HFFc6 (cell line): ENCODE measurements around the gene SLIT3. TPM values are rescaled to one million over a fixed set of nuclear protein-coding genes. Genes with fewer than 3 reads are reported as not detected.

ENCODE experiments used
- DNase-seq: peaks from one replicate; pipeline ENCODE4 v3.0.0-alpha.2; 2018
- H3K27ac Mint-ChIP-seq: 2 replicates; pipeline ENCODE4 v1.8.0; 2020; ENCODE audit warnings: mild to moderate bottlenecking, mixed read lengths
- H3K27me3 Mint-ChIP-seq: 2 replicates; pipeline ENCODE4 v1.8.0; 2021; ENCODE audit warnings: mild to moderate bottlenecking, moderate library complexity, mixed read lengths; ENCODE audit not compliant: insufficient read depth
- H3K36me3 Mint-ChIP-seq: 2 replicates; pipeline ENCODE4 v1.8.0; 2021; ENCODE audit warnings: low read depth, mixed read lengths
- H3K4me1 Mint-ChIP-seq: 2 replicates; pipeline ENCODE4 v1.8.0; 2020; ENCODE audit warnings: low read depth, mixed read lengths
- H3K4me3 Mint-ChIP-seq: 2 replicates; pipeline ENCODE4 v1.8.0; 2020; ENCODE audit warnings: mild to moderate bottlenecking, moderate library complexity, mixed read lengths
- H3K9me3 Mint-ChIP-seq: 2 replicates; pipeline ENCODE4 v1.8.0; 2020; ENCODE audit warnings: mild to moderate bottlenecking, mixed read lengths
- total RNA-seq, 6 experiments: library from RNA; stranded (reverse); fragmentation: NEBNext Ultra II Directional; extraction: Animal tissue kit (Norgen Biotek cat#: 25700); gene quantifications; 2 replicates in 1 of 6; 3 replicates in 5 of 6; pipeline ENCODE4 v1.2.3, GENCODE V29; 2021
- TF ChIP-seq, protein P1 (sequence below): fragments of 200-600 bp; sonication (generic); IDR thresholded peaks from 2 replicates; pipeline ENCODE4 v1.5.0; 2021; ENCODE audit warnings: antibody characterized with exemption, mild to moderate bottlenecking

The SLIT3 gene
- total RNA-seq, 6 experiments from 2014 or later: 4.2 to 8.3 (median 7.1) TPM

GRCh38 chr5:168921147-168921866 is 379.6 kb downstream of the SLIT3 start:
- H3K27me3 Mint-ChIP-seq: peaks cover 7% of the 10 kb centered on the region
- no peak overlapping the region for H3K27ac Mint-ChIP-seq
- TF ChIP-seq, protein P1, sequence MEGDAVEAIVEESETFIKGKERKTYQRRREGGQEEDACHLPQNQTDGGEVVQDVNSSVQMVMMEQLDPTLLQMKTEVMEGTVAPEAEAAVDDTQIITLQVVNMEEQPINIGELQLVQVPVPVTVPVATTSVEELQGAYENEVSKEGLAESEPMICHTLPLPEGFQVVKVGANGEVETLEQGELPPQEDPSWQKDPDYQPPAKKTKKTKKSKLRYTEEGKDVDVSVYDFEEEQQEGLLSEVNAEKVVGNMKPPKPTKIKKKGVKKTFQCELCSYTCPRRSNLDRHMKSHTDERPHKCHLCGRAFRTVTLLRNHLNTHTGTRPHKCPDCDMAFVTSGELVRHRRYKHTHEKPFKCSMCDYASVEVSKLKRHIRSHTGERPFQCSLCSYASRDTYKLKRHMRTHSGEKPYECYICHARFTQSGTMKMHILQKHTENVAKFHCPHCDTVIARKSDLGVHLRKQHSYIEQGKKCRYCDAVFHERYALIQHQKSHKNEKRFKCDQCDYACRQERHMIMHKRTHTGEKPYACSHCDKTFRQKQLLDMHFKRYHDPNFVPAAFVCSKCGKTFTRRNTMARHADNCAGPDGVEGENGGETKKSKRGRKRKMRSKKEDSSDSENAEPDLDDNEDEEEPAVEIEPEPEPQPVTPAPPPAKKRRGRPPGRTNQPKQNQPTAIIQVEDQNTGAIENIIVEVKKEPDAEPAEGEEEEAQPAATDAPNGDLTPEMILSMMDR: no peak
- no peak overlapping the region for H3K4me3 Mint-ChIP-seq
- H3K36me3 Mint-ChIP-seq: no peaks in the 10 kb centered on the region
- no peaks in the 10 kb centered on the region for H3K4me1 Mint-ChIP-seq
- H3K9me3 Mint-ChIP-seq: no peaks in the 10 kb centered on the region
- no peak for DNase-seq

DNA sequence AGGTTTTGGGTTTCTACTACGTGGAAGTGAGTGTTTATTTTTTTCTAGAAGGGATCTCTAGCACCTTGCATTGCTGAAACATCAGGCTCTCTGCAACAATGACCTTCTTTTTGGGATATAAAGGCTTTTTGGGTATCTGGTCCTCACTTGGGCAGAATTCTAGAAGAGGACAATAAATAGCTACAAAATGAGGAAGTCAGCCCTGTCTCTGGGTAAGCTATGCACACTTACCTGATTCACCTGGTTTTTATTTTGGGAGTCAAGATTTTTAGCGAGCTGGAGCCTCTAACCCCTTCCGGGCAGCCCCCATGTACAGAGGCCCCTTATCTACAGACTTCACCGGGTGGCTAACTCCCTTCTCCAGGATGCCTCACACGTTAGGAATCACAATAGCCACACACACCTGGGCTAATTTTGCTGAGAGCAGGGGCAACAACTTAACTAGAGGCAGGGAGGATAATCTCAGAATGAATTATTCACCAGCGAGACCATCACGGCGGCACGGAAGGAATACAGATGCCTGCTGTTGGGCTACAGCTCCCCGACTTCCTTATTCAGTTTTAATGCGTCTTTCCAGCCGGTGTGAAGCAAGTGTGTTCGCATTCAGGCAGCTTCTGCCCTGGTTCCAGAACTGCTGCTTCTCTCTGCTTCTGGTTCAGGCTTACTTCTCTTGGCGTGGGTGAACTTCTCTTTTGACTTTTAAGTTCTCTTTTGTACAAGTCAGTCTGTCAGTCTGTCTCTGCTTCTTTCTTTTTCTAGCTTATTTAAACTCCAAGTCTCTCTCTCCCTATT is 380.7 kb downstream of the SLIT3 start:
- DNase-seq: no peak
- Mint-ChIP-seq H3K4me1 (no peaks in the 10 kb centered on the region), H3K27me3 (peaks cover 2% of the 10 kb centered on the region), H3K4me3 (no peak overlapping the region), H3K27ac (no peak overlapping the region), H3K9me3 (no peaks in the 10 kb centered on the region), H3K36me3 (no peaks in the 10 kb centered on the region)
- TF ChIP-seq, protein P1: no peak

DNA sequence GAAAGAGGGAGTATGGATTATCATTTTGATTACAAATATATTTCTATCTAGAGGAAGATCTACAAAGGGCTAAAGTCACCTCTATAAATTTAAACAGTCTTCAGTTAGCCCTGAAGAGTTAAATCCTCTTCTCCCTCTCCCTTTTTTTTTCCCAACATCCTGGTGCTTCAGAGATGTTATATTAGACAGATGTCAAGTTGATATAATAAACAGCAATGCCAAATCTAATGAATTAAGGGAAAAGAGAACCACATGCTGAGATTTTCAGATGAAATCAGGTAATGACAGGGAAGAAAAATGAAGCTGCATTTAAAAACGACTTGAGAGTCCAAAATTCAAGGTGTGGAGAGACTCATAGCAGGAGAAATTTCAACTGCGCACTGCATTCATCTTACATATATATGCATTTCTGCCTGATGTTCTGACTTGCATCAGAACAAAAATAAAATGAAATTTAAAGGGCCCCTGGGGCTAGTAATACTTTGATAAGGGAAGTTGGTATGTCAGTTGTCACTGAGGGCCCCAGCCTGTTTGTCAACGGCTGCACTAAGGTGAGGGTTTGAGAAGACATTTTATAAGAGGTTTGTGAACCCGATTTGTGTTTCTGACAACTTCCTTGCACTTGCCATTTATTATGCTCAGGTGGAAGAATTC is 382.9 kb downstream of the SLIT3 start:
- no peaks in the 10 kb centered on the region for H3K4me1 Mint-ChIP-seq
- no peaks in the 10 kb centered on the region for H3K36me3 Mint-ChIP-seq
- no peak overlapping the region for H3K4me3 Mint-ChIP-seq
- peaks cover 2% of the 10 kb centered on the region for H3K27me3 Mint-ChIP-seq
- TF ChIP-seq, protein P1: no peak
- no peak overlapping the region for H3K27ac Mint-ChIP-seq
- no peak for DNase-seq
- H3K9me3 Mint-ChIP-seq: no peaks in the 10 kb centered on the region

- no peak for DNase-seq
- Mint-ChIP-seq H3K9me3 (no peaks in the 10 kb centered on the region), H3K36me3 (no peaks in the 10 kb centered on the region), H3K27me3 (peaks cover 2% of the 10 kb centered on the region), H3K4me1 (no peaks in the 10 kb centered on the region), H3K27ac (no peak overlapping the region), H3K4me3 (no peak overlapping the region)
- TF ChIP-seq, protein P1: no peak
Observed at GRCh38 chr5:168916852-168917251, 384.1 kb downstream of the SLIT3 start.

GRCh38 chr5:168916266-168916665 is 384.7 kb downstream of the SLIT3 start:
- no peaks in the 10 kb centered on the region for H3K4me1 Mint-ChIP-seq
- TF ChIP-seq, protein P1: no peak
- DNase-seq: no peak
- H3K36me3 Mint-ChIP-seq: no peaks in the 10 kb centered on the region
- no peak overlapping the region for H3K4me3 Mint-ChIP-seq
- no peak overlapping the region for H3K27ac Mint-ChIP-seq
- H3K9me3 Mint-ChIP-seq: no peaks in the 10 kb centered on the region
- H3K27me3 Mint-ChIP-seq: peaks cover 2% of the 10 kb centered on the region
